ENCODE measurements around the gene OBI1.

DNA sequence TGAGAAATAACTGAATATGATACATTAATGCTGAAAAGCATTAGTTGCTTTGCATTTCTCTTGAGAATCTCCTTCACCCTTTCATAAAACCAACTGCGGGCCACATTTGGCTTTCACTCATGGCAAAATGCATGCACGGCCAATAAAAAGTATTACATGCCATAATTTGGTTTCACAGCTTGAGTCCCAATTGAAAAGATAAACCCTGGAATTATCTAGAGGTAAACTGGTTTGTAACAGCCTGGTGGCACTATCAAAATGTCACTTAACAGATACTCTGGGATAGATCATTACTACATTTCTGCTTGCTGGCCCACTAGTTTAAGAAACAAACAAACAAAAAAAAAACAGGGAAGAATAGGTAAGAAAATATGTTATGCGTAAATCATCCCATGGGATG is 3.9 kb downstream of the OBI1 start:
- TF ChIP-seq POLR2AphosphoS5 (IDR thresholded peaks at IDR 0.05; ENCODE audit: borderline replicate concordance, low read depth, low read length) (no peak), EZH2 (IDR thresholded peaks at IDR 0.05) (no peak)

All from SK-N-MC (cell line).